B cell (primary cell): ENCODE results near the gene LALBA. TPM values are rescaled to one million over a fixed set of nuclear protein-coding genes. Genes with fewer than 3 reads are reported as not detected.

Source experiments
- ATAC-seq: fragments of 200-7000 bp; cut with Tn5 transposase; one replicate; pipeline ENCODE4 v1.10.0; 2021; ENCODE audit warnings: low read depth, mild to moderate bottlenecking, moderate number of reproducible peaks, moderate library complexity
- CTCF ChIA-PET: fragments of 350-600 bp; sonication (Branson Sonifier 250); formaldehyde crosslinking; loops from one replicate; lab custom pipeline; 2021; ENCODE audit warnings: antibody characterized with exemption, inconsistent platforms; lab: Charles Lee
- POLR2A ChIA-PET: fragments of 350-600 bp; sonication (Branson Sonifier 250); formaldehyde crosslinking; loops from one replicate; lab custom pipeline; 2021; ENCODE audit warnings: antibody characterized with exemption; lab: Charles Lee
- DNase-seq: peaks from one replicate; pipeline ENCODE4 v3.0.0; 2013
- H2AFZ ChIP-seq: 2 replicates; pipeline ENCODE4 v1.6.1; 2012; ENCODE audit warnings: mild to moderate bottlenecking, low read depth, low read length; ENCODE audit not compliant: insufficient read depth, poor library complexity, severe bottlenecking
- H3K27ac ChIP-seq, 2 donors: 1 replicate in 1 of 2; 2 replicates in 1 of 2; pipeline ENCODE4 v1.5.1; 2012 to 2013; ENCODE audit warnings: low read length in 2 of 2, mild to moderate bottlenecking in 2 of 2, moderate library complexity in 1 of 2
- H3K27me3 ChIP-seq, 4 experiments: fragments of 200-600 bp in 1 of 4; sonication (generic) in 1 of 4; replicated peaks in 1 of 4; 1 replicate in 2 of 4; 2 replicates in 2 of 4; pipeline versions ENCODE4 v1.6.1 to v1.7.0; 2013 to 2016; ENCODE audit warnings: low read length in 3 of 4, mild to moderate bottlenecking in 2 of 4, mixed read lengths in 1 of 4, moderate library complexity in 1 of 4; ENCODE audit not compliant: insufficient read depth in 4 of 4, control insufficient read depth in 3 of 4; ENCODE audit errors: control extremely low read depth in 1 of 4
- H3K36me3 ChIP-seq, 2 experiments: replicated peaks in 1 of 2; 1 replicate in 1 of 2; 2 replicates in 1 of 2; pipeline versions ENCODE4 v1.6.1 to v1.7.1; 2013; ENCODE audit warnings: low read length in 1 of 2; ENCODE audit not compliant: insufficient read depth in 2 of 2, control insufficient read depth in 1 of 2; ENCODE audit errors: control extremely low read depth in 1 of 2, extremely low read depth in 1 of 2
- H3K4me1 ChIP-seq, 2 donors: fragments of 200-600 bp in 1 of 2; sonication (generic) in 1 of 2; 1 replicate in 1 of 2; 2 replicates in 1 of 2; pipeline versions ENCODE4 v1.5.1 to v1.6.1; 2013 to 2017; ENCODE audit warnings: low read length in 2 of 2; ENCODE audit not compliant: control insufficient read depth in 2 of 2, insufficient read depth in 2 of 2
- H3K4me2 ChIP-seq: replicated peaks from 2 replicates; pipeline ENCODE3; 2012; ENCODE audit warnings: mild to moderate bottlenecking, low read depth, low read length; ENCODE audit not compliant: poor library complexity, severe bottlenecking
- H3K4me3 ChIP-seq, 5 experiments: fragments of 200-600 bp in 1 of 5; sonication (generic) in 1 of 5; 1 replicate in 3 of 5; 2 replicates in 2 of 5; pipeline versions ENCODE4 v1.5.1 to v1.7.0; 2011 to 2016; ENCODE audit warnings: low read length in 4 of 5, mild to moderate bottlenecking in 4 of 5, low read depth in 2 of 5, control low read depth in 1 of 5, moderate library complexity in 1 of 5; ENCODE audit not compliant: insufficient read depth in 1 of 5; ENCODE audit errors: control extremely low read depth in 1 of 5, extremely low read depth in 1 of 5
- H3K79me2 ChIP-seq: fragments of 200-600 bp; sonication (generic); one replicate; pipeline ENCODE4 v1.6.0; 2016; ENCODE audit warnings: low read length; ENCODE audit not compliant: control insufficient read depth, insufficient read depth
- H3K9ac ChIP-seq: fragments of 200-600 bp; sonication (generic); 2 replicates; pipeline ENCODE4 v1.6.1; 2017; ENCODE audit warnings: mild to moderate bottlenecking, low read length, moderate library complexity
- H3K9me3 ChIP-seq, 3 donors: one replicate each; pipeline versions ENCODE4 v1.6.1 to v1.7.1; 2013; ENCODE audit warnings: low read length in 2 of 3; ENCODE audit not compliant: control insufficient read depth in 2 of 3, insufficient read depth in 1 of 3; ENCODE audit errors: control extremely low read depth in 1 of 3
- H4K20me1 ChIP-seq: 2 replicates; pipeline ENCODE4 v1.6.0; 2012; ENCODE audit warnings: mild to moderate bottlenecking, low read length; ENCODE audit not compliant: insufficient read depth, control insufficient read depth, poor library complexity, severe bottlenecking
- H3K27ac Mint-ChIP-seq: one replicate; pipeline ENCODE4 v1.8.0; 2021; ENCODE audit warnings: mixed read lengths
- H3K27me3 Mint-ChIP-seq: one replicate; pipeline ENCODE4 v1.8.0; 2021; ENCODE audit warnings: mixed read lengths
- H3K4me1 Mint-ChIP-seq: one replicate; pipeline ENCODE4 v1.8.0; 2021; ENCODE audit warnings: mixed read lengths
- H3K4me3 Mint-ChIP-seq: one replicate; pipeline ENCODE4 v1.8.0; 2021; ENCODE audit warnings: mixed read lengths
- H3K9me3 Mint-ChIP-seq: one replicate; pipeline ENCODE4 v1.8.0; 2022; ENCODE audit warnings: mixed read lengths; ENCODE audit not compliant: insufficient read depth
- CTCF ChIP-seq: fragments of 200-600 bp; IDR thresholded peaks from one replicate; pipeline ENCODE4 v1.8.0; 2022; ENCODE audit warnings: antibody characterized with exemption, mild to moderate bottlenecking
- EZH2 ChIP-seq: IDR thresholded peaks from 2 replicates; pipeline ENCODE4 v1.6.1; 2012; ENCODE audit warnings: borderline replicate concordance, low read depth, mild to moderate bottlenecking, moderate library complexity, low read length; ENCODE audit not compliant: insufficient read depth, poor library complexity, severe bottlenecking
- WGBS: methylation state at CpG from one replicate; pipeline ENCODE4 v1.1.5; 2013; ENCODE audit warnings: missing lambda C conversion rate; ENCODE audit not compliant: insufficient coverage; 5-methylcytosine and 5-hydroxymethylcytosine counted together
- intact Hi-C: fragments of 100-400 bp; cut with micrococcal nuclease; formaldehyde crosslinking; loops from one replicate; pipeline ENCODE4 v1.10.0; 2022
- polyA plus RNA-seq: library from polyadenylated mRNA; depleted of rRNA; stranded (reverse); fragments of >200 nt; gene quantifications from 2 replicates; pipeline ENCODE4 v1.2.3, GENCODE V29; 2012
- total RNA-seq, 2 donors: library from RNA; stranded (reverse); fragments of 120-200 nt in 1 of 2; gene quantifications; 1 replicate in 1 of 2; 2 replicates in 1 of 2; pipeline versions ENCODE4 v1.2.3 to v1.2.4, GENCODE V29; 2013 to 2022

LALBA gene
- total and polyA plus RNA-seq, 2 donors (not counting 1 experiment from before 2014, with no cell fraction given): not detected

- no peak overlapping the region for H3K4me3 Mint-ChIP-seq
- Histone ChIP-seq H3K36me3 (no peaks in the 10 kb centered on the region), H3K4me1 (no peaks in the 10 kb centered on the region), H2AFZ (no peak overlapping the region), H3K79me2 (no peaks in the 10 kb centered on the region), H3K9me3 (peaks cover 0 to 5% (median 0%) of the 10 kb centered on the region in 3 donors), H4K20me1 (no peaks in the 10 kb centered on the region), H3K4me2 (no peak overlapping the region), H3K27me3 (peaks cover 0 to 13% (median 2%) of the 10 kb centered on the region in 4 experiments), H3K27ac (no peak overlapping the region), H3K4me3 (no peak overlapping the region), H3K9ac (no peak overlapping the region)
- DNase-seq (no peak), ATAC-seq (no peak)
- H3K27ac Mint-ChIP-seq: no peak overlapping the region
- no peaks in the 10 kb centered on the region for H3K9me3 Mint-ChIP-seq
- WGBS: no CpG with 5 or more reads among the region's 2 CpGs
- H3K4me1 Mint-ChIP-seq: no peaks in the 10 kb centered on the region
- TF ChIP-seq CTCF (no peak), EZH2 (no peak)
- intact Hi-C loops: no loop called here
- CTCF ChIA-PET: interaction anchor here (0.6 kb wide), 1 partner anchor 35 kb away, joined by 3 read pairs; no protein-coding TSS in a partner anchor
- peaks cover 24% of the 10 kb centered on the region for H3K27me3 Mint-ChIP-seq
- POLR2A ChIA-PET: no interaction called here
These were observed 13.9 kb upstream of the LALBA start for GRCh38 chr12:48583728-48584127.

GRCh38 chr12:48580831-48581230 is 11.0 kb upstream of the LALBA start:
- H3K27me3 Mint-ChIP-seq: peaks cover 15% of the 10 kb centered on the region
- DNase-seq: no peak
- Histone ChIP-seq H3K27me3 (peaks cover 0 to 5% (median 2%) of the 10 kb centered on the region in 4 experiments), H3K79me2 (no peaks in the 10 kb centered on the region), H3K9me3 (no peaks in the 10 kb centered on the region), H3K27ac (no peak overlapping the region), H3K4me3 (no peak overlapping the region), H3K36me3 (no peaks in the 10 kb centered on the region), H2AFZ (no peak overlapping the region), H3K9ac (no peak overlapping the region), H3K4me1 (no peaks in the 10 kb centered on the region), H4K20me1 (no peaks in the 10 kb centered on the region), H3K4me2 (no peak overlapping the region)
- intact Hi-C loops: no loop called here
- H3K4me3 Mint-ChIP-seq: no peak overlapping the region
- CTCF ChIA-PET: no interaction called here
- no peaks in the 10 kb centered on the region for H3K9me3 Mint-ChIP-seq
- H3K4me1 Mint-ChIP-seq: no peaks in the 10 kb centered on the region
- no peak overlapping the region for H3K27ac Mint-ChIP-seq
- POLR2A ChIA-PET: no interaction called here
- TF ChIP-seq EZH2 (no peak), CTCF (no peak)
- ATAC-seq: no peak
- 70% methylated on average over 2 of the region's 5 CpGs for WGBS
